Liver (tissue), 9 donors: ENCODE results near the gene HDDC2. TPM values are rescaled to one million over a fixed set of nuclear protein-coding genes. Genes with fewer than 3 reads are reported as not detected.
"Not testable (repeated sequence)": the region's sequence is repeated elsewhere in the genome, so short reads cannot be mapped to it uniquely, and the experiment has no call there.

ENCODE experiments used
- DNase-seq: peaks from one replicate; pipeline ENCODE4 v3.0.0-alpha.2; 2017; ENCODE audit warnings: low spot score
- H3K27ac ChIP-seq, 2 donors: one replicate each; pipeline ENCODE4 v1.7.0; 2013; ENCODE audit warnings: inconsistent platforms in 2 of 2, low read length in 2 of 2, control low read depth in 1 of 2, low read depth in 1 of 2, mild to moderate bottlenecking in 1 of 2
- H3K27me3 ChIP-seq, 4 donors: one replicate each; pipeline versions ENCODE4 v1.6.1 to v1.7.0; 2013; ENCODE audit warnings: low read length in 3 of 4, inconsistent platforms in 1 of 4, mild to moderate bottlenecking in 1 of 4, moderate library complexity in 1 of 4; ENCODE audit not compliant: control insufficient read depth in 4 of 4, insufficient read depth in 4 of 4
- H3K36me3 ChIP-seq, 4 donors: one replicate each; pipeline versions ENCODE4 v1.6.1 to v1.7.0; 2013; ENCODE audit warnings: low read length in 3 of 4, mild to moderate bottlenecking in 3 of 4, low read depth in 1 of 4, moderate library complexity in 1 of 4; ENCODE audit not compliant: control insufficient read depth in 4 of 4, insufficient read depth in 3 of 4
- H3K4me1 ChIP-seq, 4 donors: one replicate each; pipeline versions ENCODE4 v1.6.1 to v1.7.0; 2013; ENCODE audit warnings: low read length in 3 of 4, mild to moderate bottlenecking in 3 of 4, moderate library complexity in 1 of 4; ENCODE audit not compliant: control insufficient read depth in 4 of 4, insufficient read depth in 4 of 4
- H3K4me3 ChIP-seq, 3 donors: one replicate each; pipeline versions ENCODE4 v1.6.1 to v1.7.0; 2013; ENCODE audit warnings: low read length in 3 of 3, control low read depth in 1 of 3, low read depth in 1 of 3, mild to moderate bottlenecking in 1 of 3
- H3K9ac ChIP-seq, 2 donors: one replicate each; pipeline ENCODE4 v1.7.0; 2013; ENCODE audit warnings: low read length in 2 of 2, mild to moderate bottlenecking in 2 of 2, moderate library complexity in 2 of 2, control low read depth in 1 of 2, low read depth in 1 of 2
- H3K9me3 ChIP-seq, 4 donors: one replicate each; pipeline versions ENCODE4 v1.6.1 to v1.7.0; 2013; ENCODE audit warnings: low read length in 3 of 4; ENCODE audit not compliant: control insufficient read depth in 4 of 4
- EGR1 ChIP-seq, 2 donors: IDR thresholded peaks; 2 replicates each; pipeline ENCODE4 v1.6.1; 2016 to 2018; ENCODE audit warnings: antibody characterized with exemption in 2 of 2, low read depth in 2 of 2
- FOXA1 ChIP-seq: IDR thresholded peaks from 2 replicates; pipeline ENCODE4 v1.6.1; 2016; ENCODE audit warnings: antibody characterized with exemption
- FOXA2 ChIP-seq: IDR thresholded peaks from 2 replicates; pipeline ENCODE4 v1.6.1; 2016; ENCODE audit warnings: antibody characterized with exemption
- GABPA ChIP-seq, 2 donors: IDR thresholded peaks in 1 of 2; conservative IDR thresholded peaks in 1 of 2; 2 replicates each; pipeline ENCODE4 v1.6.1; 2016; ENCODE audit warnings: antibody characterized with exemption in 2 of 2, mild to moderate bottlenecking in 1 of 2, moderate library complexity in 1 of 2
- HNF4G ChIP-seq: IDR thresholded peaks from 2 replicates; pipeline ENCODE4 v1.6.1; 2016; ENCODE audit warnings: antibody characterized with exemption
- JUND ChIP-seq, 2 donors: IDR thresholded peaks; 2 replicates each; pipeline ENCODE4 v1.6.1; 2016; ENCODE audit warnings: antibody characterized with exemption in 2 of 2
- NR2F2 ChIP-seq: IDR thresholded peaks from 2 replicates; pipeline ENCODE4 v1.6.1; 2016; ENCODE audit warnings: antibody characterized with exemption
- RXRA ChIP-seq, 2 donors: IDR thresholded peaks; 2 replicates each; pipeline ENCODE4 v1.6.1; 2017 to 2018; ENCODE audit warnings: antibody characterized with exemption in 2 of 2, mild to moderate bottlenecking in 1 of 2
- YY1 ChIP-seq: IDR thresholded peaks from 2 replicates; pipeline ENCODE4 v1.6.1; 2016; ENCODE audit warnings: antibody characterized with exemption, mild to moderate bottlenecking
- WGBS: extraction: QIAGEN DNeasy Blood & Tissue Kit; methylation state at CpG from one replicate; pipeline ENCODE4 v1.1.7; 2013; 5-methylcytosine and 5-hydroxymethylcytosine counted together
- polyA plus RNA-seq, 2 donors: library from polyadenylated mRNA; stranded (reverse) in 1 of 2; unstranded in 1 of 2; fragments of 200-250 nt in 1 of 2; fragments of >200 nt in 1 of 2; fragmentation: Nextera tagmentation in 1 of 2; extraction: Ambion mirVana in 1 of 2; gene quantifications; one replicate each; pipeline versions ENCODE4 v1.2.1 to v1.2.3, GENCODE V29; 2013 to 2015
- total RNA-seq, 2 donors: library from RNA; depleted of rRNA; stranded (reverse); fragments of >200 nt; gene quantifications; one replicate each; pipeline ENCODE4 v1.2.3, GENCODE V29; 2014
- TF ChIP-seq, protein P1 (sequence below): IDR thresholded peaks from 2 replicates; pipeline ENCODE4 v1.6.1; 2016; ENCODE audit warnings: antibody characterized with exemption
- TF ChIP-seq, protein P2 (sequence below): IDR thresholded peaks from 2 replicates; pipeline ENCODE4 v1.6.1; 2016; ENCODE audit warnings: antibody characterized with exemption, mild to moderate bottlenecking
- donor health status: healthy.
- donor health status: healthy.
- donor health status: healthy.
- donor health status: healthy.
- donor health status: healthy.

The HDDC2 gene
- total and polyA plus RNA-seq, 4 donors, result 8.8 to 21.0 (median 11.8) TPM

DNA sequence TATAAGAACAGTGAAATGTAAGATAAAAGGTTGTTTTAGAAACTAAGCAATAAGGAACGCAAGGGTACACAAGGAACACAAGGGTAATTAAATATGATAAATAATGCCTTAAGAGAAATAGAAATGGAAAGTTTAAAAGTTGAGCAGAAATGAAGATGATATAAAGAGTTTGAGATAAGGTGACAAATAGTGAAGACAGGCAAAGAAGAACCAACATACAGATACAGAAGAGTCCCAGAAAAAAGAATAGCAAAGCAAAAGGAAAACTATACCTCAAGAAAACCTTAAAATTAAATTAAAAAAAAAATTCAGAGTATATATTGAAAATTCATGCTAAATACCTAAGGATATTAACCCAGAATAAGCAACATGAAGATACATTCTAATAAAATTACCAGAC is 16.4 kb downstream of the HDDC2 start (continued):
- TF ChIP-seq, protein P1, sequence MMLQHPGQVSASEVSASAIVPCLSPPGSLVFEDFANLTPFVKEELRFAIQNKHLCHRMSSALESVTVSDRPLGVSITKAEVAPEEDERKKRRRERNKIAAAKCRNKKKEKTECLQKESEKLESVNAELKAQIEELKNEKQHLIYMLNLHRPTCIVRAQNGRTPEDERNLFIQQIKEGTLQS, result no peak

DNA sequence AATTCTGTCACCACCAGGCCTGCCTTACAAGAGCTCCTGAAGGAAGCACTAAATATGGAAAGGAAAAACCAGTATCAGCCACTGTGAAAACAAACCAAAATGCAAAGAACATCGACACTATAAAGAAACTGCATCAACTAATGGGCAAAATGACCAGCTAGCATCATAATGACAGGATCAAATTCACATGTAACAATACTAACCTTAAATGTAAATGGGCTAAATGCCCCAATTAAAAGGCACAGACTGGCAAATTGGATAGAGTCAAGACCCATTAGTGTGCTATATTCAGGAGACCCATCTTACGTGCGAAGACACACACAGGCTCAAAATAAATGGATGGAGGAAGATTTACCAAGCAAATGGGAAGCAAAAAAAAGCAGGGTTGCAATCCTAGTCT is 19.3 kb downstream of the HDDC2 start:
- H3K9ac ChIP-seq, H3K9me3 ChIP-seq, H3K27ac ChIP-seq, H3K27me3 ChIP-seq, DNase-seq, H3K4me1 ChIP-seq, H3K4me3 ChIP-seq, H3K36me3 ChIP-seq: not testable (repeated sequence)
- WGBS, result 99% methylated on average over 3 of the region's 3 CpGs

DNA sequence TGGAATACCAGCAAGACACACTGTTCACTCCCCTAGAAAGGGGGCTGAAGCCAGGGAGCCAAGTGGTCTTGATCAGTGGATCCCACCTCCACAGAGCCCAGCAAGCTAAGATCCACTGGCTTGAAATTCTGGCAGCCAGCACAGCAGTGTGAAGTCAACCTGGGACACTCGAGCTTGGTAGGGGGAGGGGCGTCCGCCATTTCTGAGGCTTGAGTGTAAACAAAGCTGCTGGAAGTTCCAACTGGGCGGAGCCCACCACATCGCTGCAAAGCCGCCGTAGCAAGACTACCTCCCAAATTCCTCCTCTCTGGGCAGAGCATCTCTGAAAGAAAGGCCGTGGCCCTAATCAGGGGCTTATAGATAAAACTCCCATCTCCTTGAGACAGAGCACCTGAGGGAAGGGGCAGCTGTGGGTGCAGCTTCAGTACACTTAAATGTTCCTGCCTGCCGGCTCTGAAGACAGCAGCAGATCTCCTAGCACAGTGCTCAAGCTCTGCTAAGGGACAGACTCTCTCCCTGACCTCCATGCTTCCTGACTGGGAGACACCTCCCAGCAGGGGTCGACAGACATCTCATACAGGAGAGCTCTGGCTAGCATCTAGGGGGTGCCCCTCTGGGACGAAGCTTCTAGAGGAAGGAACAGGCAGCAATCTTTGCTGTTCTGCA is 21.3 kb downstream of the HDDC2 start:
- WGBS, result 94% methylated on average over 11 of the region's 11 CpGs
- H3K4me1 ChIP-seq, H3K9me3 ChIP-seq, H3K9ac ChIP-seq, DNase-seq, H3K27ac ChIP-seq, H3K27me3 ChIP-seq, H3K4me3 ChIP-seq: not testable (repeated sequence)
- peaks cover 3 to 12% (median 6%) of the 10 kb centered on the region in 4 donors for H3K36me3 ChIP-seq

DNA sequence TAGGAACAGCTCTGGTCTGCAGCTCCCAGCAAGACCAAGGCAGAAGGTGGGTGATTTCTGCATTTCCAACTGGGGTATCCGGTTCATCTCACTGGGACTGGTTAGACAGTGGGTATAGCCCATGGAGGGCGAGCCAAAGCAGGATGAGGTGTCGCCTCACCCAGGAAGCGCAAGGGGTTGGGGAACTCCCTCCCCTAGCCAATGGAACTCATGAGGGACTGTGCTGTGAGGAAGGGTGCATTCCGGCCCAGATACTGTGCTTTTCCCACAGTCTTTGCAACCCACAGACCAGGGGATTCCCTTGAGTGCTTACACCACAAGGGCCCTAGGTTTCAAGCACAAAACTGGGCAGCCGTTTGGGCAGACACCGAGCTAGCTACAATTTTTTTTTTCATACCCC is 21.8 kb downstream of the HDDC2 start:
- DNase-seq, result no peak
- no peak overlapping the region for H3K27ac ChIP-seq
- H3K36me3 ChIP-seq, result peaks cover 3 to 14% (median 6%) of the 10 kb centered on the region in 4 donors
- H3K9me3 ChIP-seq, result no peaks in the 10 kb centered on the region
- H3K4me3 ChIP-seq, result no peak overlapping the region
- no peaks in the 10 kb centered on the region for H3K27me3 ChIP-seq
- TF ChIP-seq YY1 (no peak), RXRA (IDR thresholded peaks at IDR 0.05) (no peak), FOXA1 (no peak), GABPA (IDR thresholded peaks at IDR 0.05 in 1 of 2, conservative IDR thresholded peaks at IDR 0.05 in 1 of 2) (no peak), FOXA2 (no peak), EGR1 (IDR thresholded peaks at IDR 0.05; ENCODE audit: low read depth in 2 of 2) (no peak), JUND (IDR thresholded peaks at IDR 0.05) (no peak), NR2F2 (no peak), HNF4G (no peak)
- H3K9ac ChIP-seq, result no peak overlapping the region
- 97% methylated on average over 7 of the region's 7 CpGs for WGBS
- H3K4me1 ChIP-seq, result no peaks in the 10 kb centered on the region

DNA sequence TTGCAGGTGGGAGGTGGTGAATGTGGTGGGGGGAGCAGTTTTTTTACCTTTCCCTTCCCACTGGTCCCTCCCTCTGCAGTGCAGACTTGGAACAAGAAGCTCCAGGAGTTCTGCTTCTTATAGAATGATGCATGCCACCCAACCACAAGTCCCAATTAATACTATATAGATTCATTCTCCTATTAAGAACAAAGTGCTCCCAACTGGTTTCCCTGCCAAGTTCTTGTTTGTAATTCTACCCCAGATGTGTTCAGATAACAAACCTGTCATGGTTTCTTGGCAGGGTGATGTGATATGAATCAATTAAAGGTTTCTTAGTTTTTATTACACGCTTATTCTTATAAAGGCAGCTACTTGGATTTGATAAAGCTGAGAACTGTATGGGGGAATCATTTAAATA is 23.9 kb downstream of the HDDC2 start:
- peaks cover 0 to 14% (median 6%) of the 10 kb centered on the region in 4 donors for H3K36me3 ChIP-seq
- TF ChIP-seq, protein P1, result no peak
- TF ChIP-seq, protein P2, sequence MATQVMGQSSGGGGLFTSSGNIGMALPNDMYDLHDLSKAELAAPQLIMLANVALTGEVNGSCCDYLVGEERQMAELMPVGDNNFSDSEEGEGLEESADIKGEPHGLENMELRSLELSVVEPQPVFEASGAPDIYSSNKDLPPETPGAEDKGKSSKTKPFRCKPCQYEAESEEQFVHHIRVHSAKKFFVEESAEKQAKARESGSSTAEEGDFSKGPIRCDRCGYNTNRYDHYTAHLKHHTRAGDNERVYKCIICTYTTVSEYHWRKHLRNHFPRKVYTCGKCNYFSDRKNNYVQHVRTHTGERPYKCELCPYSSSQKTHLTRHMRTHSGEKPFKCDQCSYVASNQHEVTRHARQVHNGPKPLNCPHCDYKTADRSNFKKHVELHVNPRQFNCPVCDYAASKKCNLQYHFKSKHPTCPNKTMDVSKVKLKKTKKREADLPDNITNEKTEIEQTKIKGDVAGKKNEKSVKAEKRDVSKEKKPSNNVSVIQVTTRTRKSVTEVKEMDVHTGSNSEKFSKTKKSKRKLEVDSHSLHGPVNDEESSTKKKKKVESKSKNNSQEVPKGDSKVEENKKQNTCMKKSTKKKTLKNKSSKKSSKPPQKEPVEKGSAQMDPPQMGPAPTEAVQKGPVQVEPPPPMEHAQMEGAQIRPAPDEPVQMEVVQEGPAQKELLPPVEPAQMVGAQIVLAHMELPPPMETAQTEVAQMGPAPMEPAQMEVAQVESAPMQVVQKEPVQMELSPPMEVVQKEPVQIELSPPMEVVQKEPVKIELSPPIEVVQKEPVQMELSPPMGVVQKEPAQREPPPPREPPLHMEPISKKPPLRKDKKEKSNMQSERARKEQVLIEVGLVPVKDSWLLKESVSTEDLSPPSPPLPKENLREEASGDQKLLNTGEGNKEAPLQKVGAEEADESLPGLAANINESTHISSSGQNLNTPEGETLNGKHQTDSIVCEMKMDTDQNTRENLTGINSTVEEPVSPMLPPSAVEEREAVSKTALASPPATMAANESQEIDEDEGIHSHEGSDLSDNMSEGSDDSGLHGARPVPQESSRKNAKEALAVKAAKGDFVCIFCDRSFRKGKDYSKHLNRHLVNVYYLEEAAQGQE, result no peak
- H3K9ac ChIP-seq, result no peak overlapping the region
- H3K27ac ChIP-seq, result no peak overlapping the region
- no peaks in the 10 kb centered on the region for H3K9me3 ChIP-seq
- H3K4me1 ChIP-seq, result no peaks in the 10 kb centered on the region
- no peaks in the 10 kb centered on the region for H3K27me3 ChIP-seq
- no peak for DNase-seq
- 91% methylated on average over 1 of the region's 1 CpG for WGBS
- H3K4me3 ChIP-seq, result no peak overlapping the region
